Mucosa of descending colon (tissue), 3 donors: ENCODE measurements around the gene RAB19. TPM values are rescaled to one million over a fixed set of nuclear protein-coding genes. Genes with fewer than 3 reads are reported as not detected.

Experiments
- ATAC-seq: fragments of 200-7000 bp; cut with Tn5 transposase; one replicate; pipeline ENCODE4 v1.9.1; 2020; ENCODE audit warnings: mild to moderate bottlenecking, moderate library complexity
- DNase-seq, 3 donors: peaks; one replicate each; pipeline ENCODE4 v3.0.0-alpha.2; 2020
- H3K36me3 ChIP-seq: fragments of 200-600 bp; one replicate; pipeline ENCODE4 v1.8.0; 2021; ENCODE audit warnings: low read depth, mild to moderate bottlenecking
- H3K4me1 ChIP-seq: fragments of 200-600 bp; one replicate; pipeline ENCODE4 v1.8.0; 2021; ENCODE audit warnings: low read depth, mild to moderate bottlenecking
- H3K4me3 ChIP-seq: fragments of 200-600 bp; one replicate; pipeline ENCODE4 v1.8.0; 2021; ENCODE audit warnings: mild to moderate bottlenecking
- H3K9me3 ChIP-seq: fragments of 200-600 bp; one replicate; pipeline ENCODE4 v1.8.0; 2021; ENCODE audit warnings: mild to moderate bottlenecking
- intact Hi-C, 2 donors: fragments of 100-400 bp; cut with DNase I in 1 of 2; cut with micrococcal nuclease in 1 of 2; formaldehyde crosslinking; loops; one replicate each; pipeline versions ENCODE4 v1.11.0 to v1.11.1; 2022; cut with DNase I, micrococcal nuclease
- total RNA-seq, 3 donors: library from RNA; stranded (reverse); fragmentation: NEBNext Ultra II Directional in 2 of 3; extraction: Animal tissue kit (Norgen Biotek cat#: 25700) in 2 of 3; gene quantifications; one replicate each; pipeline versions ENCODE4 v1.2.1 to v1.2.4, GENCODE V29; 2021 to 2023
- TF ChIP-seq, protein P1 (sequence below): fragments of 200-600 bp; IDR thresholded peaks from one replicate; pipeline ENCODE4 v1.8.0; 2022; ENCODE audit warnings: antibody characterized with exemption, mild to moderate bottlenecking
- donor health status: DM: no; HTN: no; CAD: no; lungs with moderate emphysema.
- donor health status: DM: no; HTN: no; CAD: no.
- donor health status: DM: no; HTN: yes; CAD: no.

Gene RAB19
- total RNA-seq, 3 donors from 2014 or later, result 7.3 to 22.0 (median 21.5) TPM

DNA sequence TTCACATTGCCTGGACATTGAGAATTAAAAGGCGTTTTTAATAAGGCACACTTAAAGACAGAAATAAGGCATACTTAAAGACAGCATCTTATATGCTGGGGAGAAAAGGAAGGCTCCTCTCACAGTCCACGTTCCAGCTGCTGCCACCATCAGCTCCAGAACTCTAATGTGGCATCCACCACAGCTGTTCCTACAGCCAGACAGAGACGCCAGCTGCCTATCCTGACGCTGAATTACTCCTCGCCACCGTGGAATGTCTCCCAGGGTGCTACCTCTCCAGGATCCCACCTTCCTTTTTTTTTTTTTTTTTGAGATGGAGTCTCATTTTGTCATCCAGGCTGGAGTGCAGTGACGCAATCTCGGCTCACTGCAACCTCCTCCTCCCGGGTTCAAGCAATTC lies 36.3 kb upstream of the RAB19 start:
- DNase-seq, result no peak
- no peak for ATAC-seq
- no peaks in the 10 kb centered on the region for H3K9me3 ChIP-seq
- intact Hi-C loops, result no loop called here
- no peaks in the 10 kb centered on the region for H3K4me1 ChIP-seq
- TF ChIP-seq, protein P1, sequence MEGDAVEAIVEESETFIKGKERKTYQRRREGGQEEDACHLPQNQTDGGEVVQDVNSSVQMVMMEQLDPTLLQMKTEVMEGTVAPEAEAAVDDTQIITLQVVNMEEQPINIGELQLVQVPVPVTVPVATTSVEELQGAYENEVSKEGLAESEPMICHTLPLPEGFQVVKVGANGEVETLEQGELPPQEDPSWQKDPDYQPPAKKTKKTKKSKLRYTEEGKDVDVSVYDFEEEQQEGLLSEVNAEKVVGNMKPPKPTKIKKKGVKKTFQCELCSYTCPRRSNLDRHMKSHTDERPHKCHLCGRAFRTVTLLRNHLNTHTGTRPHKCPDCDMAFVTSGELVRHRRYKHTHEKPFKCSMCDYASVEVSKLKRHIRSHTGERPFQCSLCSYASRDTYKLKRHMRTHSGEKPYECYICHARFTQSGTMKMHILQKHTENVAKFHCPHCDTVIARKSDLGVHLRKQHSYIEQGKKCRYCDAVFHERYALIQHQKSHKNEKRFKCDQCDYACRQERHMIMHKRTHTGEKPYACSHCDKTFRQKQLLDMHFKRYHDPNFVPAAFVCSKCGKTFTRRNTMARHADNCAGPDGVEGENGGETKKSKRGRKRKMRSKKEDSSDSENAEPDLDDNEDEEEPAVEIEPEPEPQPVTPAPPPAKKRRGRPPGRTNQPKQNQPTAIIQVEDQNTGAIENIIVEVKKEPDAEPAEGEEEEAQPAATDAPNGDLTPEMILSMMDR, result no peak
- H3K36me3 ChIP-seq, result no peaks in the 10 kb centered on the region
- no peak overlapping the region for H3K4me3 ChIP-seq

DNA sequence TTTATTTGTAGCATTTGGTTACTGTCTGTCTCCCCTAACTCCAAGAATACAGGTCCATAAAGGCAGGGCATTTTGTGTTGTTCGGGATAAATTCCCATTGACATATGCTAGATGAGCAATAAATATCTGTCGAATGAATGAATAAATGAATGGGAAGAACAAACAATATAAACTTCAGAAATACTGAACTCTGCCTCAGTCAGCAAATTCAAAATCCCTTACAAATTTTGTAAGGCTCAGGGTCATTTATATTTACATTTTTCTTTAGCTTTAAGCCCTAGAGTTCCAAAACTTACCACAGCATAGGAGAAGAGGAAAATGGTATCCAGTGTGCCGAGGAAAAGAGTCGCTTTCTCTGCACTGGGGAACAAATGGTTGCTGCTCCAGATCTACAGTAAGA lies 34.6 kb upstream of the RAB19 start:
- no peak for ATAC-seq
- intact Hi-C loops, result no loop called here

DNA sequence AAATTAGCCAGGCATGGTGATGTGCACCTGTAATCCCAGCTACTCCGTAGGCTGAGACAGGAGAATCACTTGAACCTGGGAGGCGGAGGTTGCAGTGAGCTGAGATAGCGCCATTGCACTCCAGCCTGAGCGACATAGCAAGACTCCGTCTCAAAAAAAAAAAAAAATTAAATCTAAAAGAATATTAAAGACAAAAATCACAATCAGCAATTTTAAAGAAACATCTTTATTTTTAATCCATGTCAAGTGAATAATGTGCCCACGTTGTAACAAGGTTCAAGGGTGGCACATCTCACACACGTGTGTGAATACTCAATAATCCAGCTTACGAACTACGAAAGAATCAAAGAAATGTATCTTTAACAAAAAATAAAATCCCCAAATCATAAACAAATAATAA lies 28.5 kb upstream of the RAB19 start:
- no peak for DNase-seq
- TF ChIP-seq, protein P1, result no peak
- no peak for ATAC-seq
- intact Hi-C loops, result no loop called here
- no peaks in the 10 kb centered on the region for H3K36me3 ChIP-seq
- no peaks in the 10 kb centered on the region for H3K4me1 ChIP-seq
- no peak overlapping the region for H3K4me3 ChIP-seq
- H3K9me3 ChIP-seq, result no peaks in the 10 kb centered on the region

More for the DNA sequence above, 34.6 kb upstream of the RAB19 start:
- Histone ChIP-seq H3K4me1 (no peaks in the 10 kb centered on the region), H3K36me3 (no peaks in the 10 kb centered on the region), H3K4me3 (no peak overlapping the region), H3K9me3 (no peaks in the 10 kb centered on the region)
- DNase-seq, result no peak
- TF ChIP-seq, protein P1, result no peak

DNA sequence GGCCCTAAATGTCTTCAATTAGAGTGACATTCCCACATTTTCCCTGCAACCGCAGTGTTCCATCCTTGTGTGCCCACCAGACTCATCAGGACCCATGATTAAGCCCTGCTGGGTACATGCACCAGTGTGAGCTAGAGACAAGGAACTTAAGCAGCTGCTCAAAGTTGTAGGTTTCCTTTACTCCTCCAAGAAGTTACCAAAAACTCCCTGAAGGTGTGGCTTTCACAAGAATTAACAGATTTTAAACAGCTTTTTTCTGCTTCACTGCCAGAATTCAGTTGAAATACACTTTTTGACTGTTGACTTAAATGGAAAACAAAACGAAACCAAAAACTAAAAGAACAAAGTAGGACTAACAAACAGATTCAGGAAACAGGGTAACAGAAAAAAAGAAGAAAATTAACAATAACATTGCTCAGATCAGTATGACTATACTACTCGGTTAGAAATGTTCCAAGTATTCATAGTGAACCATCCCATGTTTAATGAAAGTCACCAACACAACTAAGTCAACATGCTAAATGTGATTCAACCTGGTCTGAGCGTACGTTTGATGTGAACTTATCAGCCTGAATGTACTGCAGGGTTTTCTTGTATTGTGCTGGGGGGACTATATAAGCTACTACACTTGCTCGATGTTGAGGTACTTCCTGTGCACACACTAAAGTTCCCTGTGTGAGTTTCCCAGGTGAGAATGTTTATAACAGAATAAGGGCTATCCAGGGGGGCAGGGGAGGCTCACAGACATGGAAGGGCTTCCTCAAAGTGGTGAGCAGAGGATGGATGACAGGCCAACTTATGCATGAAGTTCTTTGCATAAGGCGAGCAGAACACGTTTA lies 27.7 kb upstream of the RAB19 start:
- no peak overlapping the region for H3K4me3 ChIP-seq
- TF ChIP-seq, protein P1, result no peak
- intact Hi-C loops, result no loop called here
- no peaks in the 10 kb centered on the region for H3K36me3 ChIP-seq
- H3K4me1 ChIP-seq, result no peaks in the 10 kb centered on the region
- ATAC-seq (peak; percentile 37), DNase-seq (no peak)
- no peaks in the 10 kb centered on the region for H3K9me3 ChIP-seq

DNA sequence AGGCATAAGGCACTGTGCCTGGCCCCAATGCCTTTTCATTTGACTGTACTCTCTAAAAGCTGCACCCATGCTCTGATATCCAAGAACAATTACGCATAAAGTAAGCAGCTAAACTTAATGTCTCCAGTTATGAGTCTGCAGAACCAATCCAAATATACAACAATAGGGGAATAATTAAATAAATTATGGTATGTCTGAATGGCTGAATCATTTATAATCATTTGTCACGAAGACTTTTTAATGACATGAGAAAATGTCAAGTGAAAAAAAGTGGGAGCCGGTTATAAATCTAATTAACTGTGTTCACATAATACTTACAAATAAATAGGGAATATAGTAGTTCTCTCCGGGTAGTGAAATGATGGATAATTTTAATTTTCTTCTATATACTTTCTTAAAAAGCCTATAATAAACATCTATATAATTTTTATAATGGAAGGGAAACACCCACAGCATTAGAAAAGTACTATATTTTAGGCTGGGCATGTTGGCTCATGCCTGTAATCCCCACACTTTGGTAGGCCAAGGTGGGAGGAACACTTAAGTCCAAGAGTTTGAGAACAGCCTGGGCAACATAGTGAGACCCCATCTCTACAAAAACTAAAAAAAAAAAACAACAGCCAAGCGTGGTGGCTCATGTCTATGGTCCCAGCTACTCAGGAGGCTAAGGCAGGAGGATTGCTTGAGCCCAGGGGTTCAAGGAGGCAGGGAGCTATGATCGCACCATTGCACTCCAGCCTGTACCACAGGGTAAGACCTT lies 19.7 kb upstream of the RAB19 start:
- intact Hi-C loops, result no loop called here
- Histone ChIP-seq H3K4me3 (no peak overlapping the region), H3K4me1 (peaks cover 10% of the 10 kb centered on the region), H3K36me3 (no peaks in the 10 kb centered on the region), H3K9me3 (no peaks in the 10 kb centered on the region)
- TF ChIP-seq, protein P1, result no peak
- DNase-seq (no peak), ATAC-seq (no peak)
